22Rv1 (cell line): ENCODE data around the gene PASK.

Source experiments
- CTCF ChIP-seq: fragments of 450-650 bp; IDR thresholded peaks from 2 replicates; pipeline ENCODE4 v1.5.1; 2017; ENCODE audit warnings: mild to moderate bottlenecking
- ZFX ChIP-seq: fragments of 450-650 bp; IDR thresholded peaks from 2 replicates; pipeline ENCODE4 v1.6.1; 2017; ENCODE audit warnings: antibody characterized with exemption, borderline replicate concordance

GRCh38 chr2:241066171-241066892, 82.9 kb downstream of the PASK start:
- TF ChIP-seq CTCF (no peak), ZFX (no peak)
